ENCODE data around the gene PLEKHF1.

Gene PLEKHF1

DNA sequence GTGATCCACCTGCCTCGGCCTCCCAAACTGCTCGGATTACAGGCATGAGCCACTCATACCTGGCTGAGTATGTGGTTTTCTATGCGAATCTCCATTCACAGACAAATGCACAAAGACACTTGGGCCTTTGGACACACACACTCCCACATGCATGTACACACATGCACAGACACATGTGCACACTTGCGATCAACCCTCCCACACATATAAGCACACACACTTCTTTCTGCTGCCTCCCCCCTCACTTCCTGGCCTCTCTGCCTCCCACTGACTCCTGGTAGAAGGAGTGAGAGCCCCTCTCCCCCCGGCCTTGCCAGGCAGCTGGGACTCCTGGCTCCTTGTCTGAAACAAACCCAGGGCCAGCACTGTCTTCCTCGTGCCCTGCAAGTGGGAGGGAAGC lies 29.3 kb upstream of the PLEKHF1 start:
- no peak for DNase-seq

DNA sequence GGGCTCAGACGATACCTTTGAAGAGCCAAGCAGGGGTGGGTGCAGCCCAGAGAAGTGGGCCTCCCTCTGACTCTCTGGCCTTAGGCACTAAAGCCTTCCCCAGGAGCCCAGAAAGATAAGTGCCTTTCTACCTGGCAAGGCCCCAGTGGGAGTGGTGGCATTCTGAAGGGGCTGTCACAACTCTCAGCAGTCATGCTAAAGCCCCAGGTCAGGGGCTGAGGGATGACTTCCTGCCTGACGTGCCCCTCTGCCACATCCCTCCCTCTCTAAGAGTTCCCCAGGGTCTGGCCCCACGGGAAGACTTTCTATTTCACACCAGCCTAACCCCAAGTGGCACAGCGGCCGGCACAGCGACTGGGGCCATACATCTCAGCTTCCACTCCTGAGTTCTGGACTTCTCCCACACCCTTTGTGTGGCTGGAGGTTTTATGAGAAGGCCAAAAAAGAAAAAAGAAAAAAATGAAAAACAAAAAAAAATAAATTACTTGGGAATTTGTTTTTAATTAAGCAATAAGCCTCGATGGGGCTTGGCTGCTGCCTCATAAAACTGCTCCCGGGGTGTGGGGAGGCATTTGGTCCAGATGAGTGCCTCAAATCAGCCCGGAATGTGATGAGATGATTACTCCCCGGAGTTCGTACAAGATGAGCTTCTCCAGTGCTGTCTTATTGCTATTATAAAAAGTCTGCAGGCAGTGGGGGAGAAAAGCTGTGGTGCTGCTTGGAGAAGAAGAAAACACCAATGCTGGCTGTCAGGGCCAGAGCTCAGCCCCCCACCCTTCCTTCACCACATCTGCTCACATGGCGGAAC lies 28.5 kb upstream of the PLEKHF1 start:
- DNase-seq, result no peak

DNA sequence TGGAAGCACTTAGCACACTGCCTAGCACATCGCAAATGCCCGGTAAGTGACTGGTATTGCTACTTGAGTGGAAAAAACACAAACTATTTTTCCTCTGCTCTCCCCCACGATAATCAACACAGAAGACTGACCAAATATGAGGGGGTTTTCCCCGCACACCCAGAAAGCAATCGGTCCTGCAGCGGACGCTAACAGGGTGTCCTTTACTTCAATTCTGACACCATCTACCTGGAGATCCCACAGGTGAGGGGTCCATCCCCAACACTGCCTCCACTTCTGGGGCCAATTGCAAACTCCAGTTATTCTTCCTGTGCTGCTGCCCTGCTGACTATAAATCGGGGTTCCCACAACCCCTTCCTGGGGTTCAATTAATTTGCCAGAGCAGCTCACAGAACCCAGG lies 26.2 kb upstream of the PLEKHF1 start:
- DNase-seq, result no peak

DNA sequence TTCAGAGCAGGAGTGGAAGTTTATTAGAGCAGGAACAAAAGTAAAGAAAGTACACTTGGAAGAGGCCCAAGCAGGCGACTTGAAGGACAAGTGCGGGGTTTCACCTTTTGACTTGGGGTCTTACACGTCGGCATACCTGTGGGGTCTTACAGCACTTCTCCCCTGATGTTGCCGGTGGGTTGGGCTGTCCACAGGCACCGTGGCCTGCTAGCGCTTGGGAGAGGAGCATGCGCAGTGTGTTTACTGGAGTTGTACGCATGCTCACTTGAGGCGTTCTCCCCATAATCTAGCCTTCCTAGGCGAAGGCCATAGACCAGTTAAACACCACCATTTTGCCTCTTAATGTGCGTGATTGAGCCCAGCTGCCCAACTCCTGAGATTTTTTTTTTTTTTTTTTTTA lies 25.0 kb upstream of the PLEKHF1 start:
- DNase-seq, result no peak

DNA sequence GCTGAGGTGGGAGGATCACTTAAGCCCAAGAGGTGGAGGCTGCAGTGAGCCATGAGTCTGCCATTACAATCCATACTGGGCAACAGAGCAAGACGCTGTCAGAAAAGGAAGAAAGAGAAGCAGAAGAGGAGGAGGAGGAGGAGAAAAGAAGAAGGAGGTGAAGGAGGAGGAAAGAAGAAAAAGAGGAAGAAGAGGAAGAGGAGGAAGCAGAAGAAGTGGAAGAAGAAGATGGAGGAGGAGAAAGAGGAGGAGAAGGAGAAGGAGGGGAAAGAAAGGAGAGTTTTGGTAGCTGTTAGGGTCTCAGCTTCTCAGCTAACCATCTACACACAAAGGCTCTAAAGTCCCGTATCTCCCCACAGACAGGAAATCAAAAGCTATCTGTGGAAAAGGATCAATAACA lies 23.7 kb upstream of the PLEKHF1 start:
- no peak for DNase-seq

DNA sequence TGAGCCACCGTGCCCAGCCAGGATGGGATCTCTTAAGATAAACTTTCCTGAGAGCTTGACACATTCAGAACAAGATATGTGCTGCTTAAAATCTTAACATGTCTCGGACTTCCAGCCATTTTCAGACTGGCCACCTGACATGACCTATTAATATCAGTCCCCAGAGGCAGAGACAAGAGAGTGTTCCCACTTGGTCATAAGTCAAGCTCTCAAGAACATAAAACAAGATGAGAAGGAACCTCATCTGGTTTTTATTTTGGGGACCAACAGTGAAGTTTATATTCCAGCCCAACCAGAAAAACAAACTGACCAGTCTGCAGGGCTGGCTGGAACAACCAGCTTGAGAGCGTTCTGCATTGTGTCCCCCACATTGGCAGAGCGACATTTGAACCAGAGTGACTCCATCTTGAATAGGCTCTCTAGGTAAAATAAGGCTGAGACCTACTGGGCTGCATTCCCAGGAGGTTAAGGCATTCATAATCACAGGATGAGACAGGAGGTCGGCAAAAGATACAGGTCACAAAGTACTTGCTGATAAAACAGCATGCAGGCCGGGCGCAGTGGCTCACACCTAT lies 21.8 kb upstream of the PLEKHF1 start:
- no peak for DNase-seq

DNA sequence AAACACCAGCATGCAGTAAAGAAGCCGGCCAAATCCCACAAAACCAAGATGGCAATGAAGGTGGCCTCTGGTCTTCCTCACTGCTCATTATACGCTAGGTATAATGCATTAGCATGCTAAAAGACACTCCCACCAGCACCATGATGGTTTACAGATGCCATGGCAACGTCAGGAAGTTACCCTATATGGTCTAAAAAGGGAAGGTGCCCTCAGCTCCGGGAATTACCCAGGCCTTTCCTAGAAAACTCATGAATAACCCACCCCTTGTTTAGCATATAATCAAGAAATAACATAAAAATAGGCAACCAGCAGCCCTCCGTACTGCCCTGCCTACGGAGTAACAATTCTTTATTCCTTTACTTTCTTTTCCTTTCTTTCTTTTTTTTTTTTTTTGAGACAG lies 21.1 kb upstream of the PLEKHF1 start:
- no peak for DNase-seq

DNA sequence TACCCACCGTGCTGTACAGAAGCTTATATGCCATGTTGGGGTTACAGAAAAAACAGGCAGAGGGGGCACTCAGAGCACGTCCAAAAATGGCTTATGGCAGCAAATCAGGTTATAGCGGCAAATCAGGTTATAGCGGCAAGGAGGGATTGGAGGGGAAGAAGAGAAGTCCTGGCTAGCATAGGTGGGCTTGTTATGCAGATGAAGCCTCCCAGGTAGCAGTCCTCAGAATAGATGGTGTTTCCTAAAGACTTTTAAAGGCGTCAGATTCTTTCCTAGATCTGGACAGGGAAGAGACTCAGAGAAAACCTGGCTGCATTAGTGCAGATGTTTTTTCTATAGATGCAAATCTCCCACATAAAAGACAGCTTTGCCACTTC lies 19.8 kb upstream of the PLEKHF1 start:
- no peak for DNase-seq

DNA sequence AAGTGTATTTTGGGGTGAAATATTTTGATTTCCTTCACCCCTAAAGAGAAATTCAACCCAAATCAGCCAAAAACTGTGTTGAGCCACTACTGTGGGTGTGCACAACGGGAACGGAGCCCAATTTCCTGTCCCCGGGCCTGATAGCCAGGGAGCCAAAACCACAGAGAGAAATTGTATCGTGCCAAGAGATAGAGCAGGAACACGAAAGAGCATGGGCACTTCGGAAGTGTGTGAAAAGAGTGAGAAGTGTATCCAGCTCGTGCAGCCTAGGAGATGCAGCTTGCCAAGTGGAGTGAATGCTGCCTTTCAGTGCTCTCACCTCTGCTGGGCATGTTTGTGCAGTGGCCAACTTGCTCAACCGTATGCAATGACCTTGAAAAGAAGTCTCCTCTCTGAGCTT lies 19.4 kb upstream of the PLEKHF1 start:
- DNase-seq, result no peak

DNA sequence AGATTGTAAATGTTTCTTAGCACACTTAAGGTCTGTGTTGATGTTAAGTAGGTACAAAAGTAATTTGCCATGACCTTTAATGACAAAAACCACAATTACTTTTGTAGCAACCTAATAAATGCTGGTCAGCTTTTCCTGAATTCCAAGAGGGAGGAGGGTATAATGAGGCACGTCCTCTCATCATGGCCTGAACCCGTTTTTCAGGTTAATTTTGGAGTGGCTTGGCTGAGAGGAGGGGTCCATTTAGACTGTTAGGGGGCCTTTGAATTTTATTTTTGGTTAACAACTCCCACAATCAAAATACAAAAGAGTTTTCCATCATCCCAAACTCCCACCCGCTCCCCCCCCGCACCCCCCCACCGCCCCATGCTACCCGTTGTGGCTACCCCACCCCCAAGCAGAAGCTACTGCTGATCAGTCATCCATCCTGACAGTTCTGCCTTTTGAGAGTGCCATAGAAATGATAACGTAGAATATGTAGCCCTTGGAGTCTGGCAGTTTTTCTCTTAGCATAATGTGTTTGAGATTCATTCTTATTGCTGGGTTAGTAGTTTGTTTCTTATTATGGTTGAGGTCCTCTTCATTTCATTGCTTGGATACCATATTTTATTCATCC lies 14.4 kb upstream of the PLEKHF1 start:
- no peak for DNase-seq

DNA sequence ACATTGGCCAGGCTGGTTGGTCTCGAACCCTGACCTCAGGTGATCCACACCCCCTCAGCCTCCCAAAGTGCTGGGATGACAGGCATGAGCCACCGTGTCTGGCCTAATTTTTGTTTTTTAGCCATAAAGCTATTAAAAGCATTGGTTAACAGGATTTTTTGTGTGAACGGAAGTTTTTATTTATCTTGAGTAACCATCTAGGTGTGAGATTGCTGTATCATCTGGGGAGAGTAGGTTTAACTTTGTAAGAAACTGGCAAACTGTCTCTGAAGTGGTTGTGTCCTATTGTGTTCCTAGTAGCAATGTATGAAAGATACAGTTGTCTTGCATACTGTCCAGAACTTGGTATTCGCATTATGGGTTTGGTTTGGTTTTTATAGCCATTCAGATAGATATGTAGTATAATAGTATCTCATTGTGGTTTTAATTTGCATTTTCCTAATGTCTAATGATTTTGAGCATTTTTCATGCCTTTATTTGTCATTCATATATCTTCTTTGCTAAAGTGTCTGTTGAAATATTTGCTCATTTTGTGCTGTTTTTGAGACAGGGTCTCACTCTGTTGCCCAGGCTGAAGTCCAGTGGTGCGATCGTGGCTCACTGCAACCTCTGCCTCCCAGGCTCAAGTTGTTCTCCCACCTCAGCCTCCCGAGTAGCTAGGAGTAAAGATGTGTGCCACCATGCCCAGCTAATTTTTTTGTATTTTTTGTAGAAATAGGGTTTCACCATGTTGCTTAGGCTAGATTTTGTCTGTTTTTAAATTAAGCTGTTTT lies 13.5 kb upstream of the PLEKHF1 start:
- no peak for DNase-seq

DNA sequence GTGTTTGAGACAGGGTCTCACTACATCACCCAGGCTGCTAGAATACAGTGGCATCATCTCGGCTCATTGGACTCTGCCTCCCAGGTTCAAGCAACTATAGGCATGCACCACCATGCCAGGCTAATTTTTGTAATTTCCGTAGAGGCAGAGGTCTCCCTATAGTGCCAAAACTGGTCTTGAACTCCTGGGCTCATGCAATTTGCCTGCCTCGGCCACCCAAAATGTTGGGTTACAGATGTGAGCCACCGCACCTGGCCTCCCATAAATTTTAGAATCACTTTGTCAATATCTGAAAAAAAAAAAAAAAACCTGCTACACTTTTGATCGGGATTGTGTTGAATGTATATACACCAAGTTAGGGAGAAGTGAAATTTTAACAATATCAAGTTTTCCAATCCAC lies 11.9 kb upstream of the PLEKHF1 start:
- DNase-seq, result no peak

DNA sequence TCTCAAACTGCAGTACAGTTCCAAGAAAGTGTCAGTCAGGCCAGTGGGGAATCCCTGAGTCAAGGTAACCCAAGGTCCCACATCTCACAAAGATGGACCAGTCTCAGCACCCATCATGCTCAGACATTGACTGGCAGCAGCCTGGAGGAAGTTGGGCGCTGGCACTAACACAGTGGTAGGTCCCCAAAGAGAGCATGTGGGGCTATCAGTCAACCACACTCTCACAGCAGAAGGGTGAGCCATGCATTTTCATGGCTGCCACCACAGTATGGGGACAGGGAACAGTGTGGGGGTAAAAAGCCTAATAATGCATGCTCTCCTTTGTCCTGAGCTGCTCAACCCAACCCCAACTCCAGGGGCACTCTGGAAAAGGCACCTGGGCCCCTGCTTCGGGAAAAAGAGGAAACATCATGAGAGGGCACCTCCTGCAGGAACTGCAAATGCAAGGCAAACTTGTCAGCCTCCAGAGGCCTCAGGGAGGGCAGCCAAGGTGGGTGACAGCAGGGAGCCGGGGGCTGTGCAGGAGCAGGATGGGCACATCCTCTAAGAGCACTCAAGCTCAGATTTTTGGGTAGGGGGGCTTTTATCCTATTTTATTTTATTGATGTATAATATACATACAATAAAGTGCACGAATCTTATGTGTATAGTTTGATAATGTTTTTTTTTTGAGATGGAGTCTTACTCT lies 9.5 kb upstream of the PLEKHF1 start:
- DNase-seq, result no peak

DNA sequence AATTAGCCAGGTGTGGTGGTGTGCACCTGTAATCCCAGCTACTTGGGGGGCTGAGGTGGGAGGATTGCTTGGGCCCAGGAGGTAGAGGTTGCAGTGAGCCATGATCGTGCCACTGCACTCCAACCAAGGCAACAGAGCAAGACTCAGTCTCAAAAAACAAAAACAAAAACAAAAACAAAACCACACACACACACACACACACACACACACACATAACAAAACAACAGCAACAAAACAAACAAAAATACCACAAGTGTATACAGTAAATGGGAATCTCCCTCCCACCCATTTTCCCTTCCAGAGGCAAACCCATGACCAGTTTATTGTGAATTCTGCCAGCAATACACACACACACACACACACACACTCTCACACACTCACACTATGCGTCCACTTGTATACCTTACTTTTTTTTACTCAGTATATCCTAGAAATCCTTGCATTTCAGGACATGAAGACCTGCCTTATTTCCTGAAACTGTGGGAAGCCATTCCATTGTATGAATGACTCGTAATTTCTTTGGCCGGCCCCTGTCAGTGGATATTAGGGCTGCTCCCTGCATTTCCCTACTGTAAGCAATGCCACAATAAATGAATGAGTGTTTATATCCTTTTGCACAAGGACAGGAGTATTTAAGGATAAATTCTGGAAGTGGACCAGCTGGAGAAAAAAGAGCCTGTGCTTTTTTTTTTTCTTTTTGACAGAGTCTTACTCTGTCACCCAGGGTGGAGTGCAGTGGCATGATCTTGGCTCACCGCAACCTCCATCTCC lies 6.9 kb upstream of the PLEKHF1 start:
- DNase-seq, result no peak

DNA sequence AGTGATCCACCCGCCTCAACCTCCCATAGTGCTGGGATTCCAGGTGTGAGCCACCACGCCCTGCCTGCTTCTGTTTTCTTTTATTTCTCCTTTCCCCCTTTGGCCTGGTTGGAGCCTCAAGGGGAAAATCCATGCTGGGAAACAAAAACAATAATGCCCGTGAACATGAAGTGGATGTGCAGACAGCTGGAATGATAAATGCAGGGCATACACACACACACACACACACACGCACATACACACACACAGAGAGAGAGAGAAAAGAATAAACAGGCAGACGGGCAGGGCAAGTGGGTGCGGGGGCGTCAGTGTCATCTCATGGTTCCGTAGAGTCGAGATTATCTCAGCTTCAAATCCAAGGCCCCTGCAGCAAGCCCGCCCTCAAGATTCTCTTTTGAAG lies 4.4 kb upstream of the PLEKHF1 start:
- DNase-seq, result no peak

DNA sequence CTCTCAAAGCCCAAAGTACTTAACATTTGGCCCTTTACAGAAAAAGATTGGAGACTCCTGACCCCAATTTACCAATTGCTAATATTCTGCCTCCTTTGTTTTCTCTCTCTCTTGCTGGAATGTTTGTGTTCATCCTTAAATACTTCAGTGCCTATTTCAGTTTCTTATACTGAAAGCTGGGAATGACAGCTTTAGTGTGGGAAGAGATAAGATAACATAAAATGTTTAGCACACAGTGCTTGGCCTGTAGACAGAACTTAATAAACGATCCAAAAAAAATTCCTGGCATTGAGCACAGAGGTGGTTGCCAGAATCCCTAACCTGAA lies 3.0 kb upstream of the PLEKHF1 start:
- DNase-seq, result no peak

DNA sequence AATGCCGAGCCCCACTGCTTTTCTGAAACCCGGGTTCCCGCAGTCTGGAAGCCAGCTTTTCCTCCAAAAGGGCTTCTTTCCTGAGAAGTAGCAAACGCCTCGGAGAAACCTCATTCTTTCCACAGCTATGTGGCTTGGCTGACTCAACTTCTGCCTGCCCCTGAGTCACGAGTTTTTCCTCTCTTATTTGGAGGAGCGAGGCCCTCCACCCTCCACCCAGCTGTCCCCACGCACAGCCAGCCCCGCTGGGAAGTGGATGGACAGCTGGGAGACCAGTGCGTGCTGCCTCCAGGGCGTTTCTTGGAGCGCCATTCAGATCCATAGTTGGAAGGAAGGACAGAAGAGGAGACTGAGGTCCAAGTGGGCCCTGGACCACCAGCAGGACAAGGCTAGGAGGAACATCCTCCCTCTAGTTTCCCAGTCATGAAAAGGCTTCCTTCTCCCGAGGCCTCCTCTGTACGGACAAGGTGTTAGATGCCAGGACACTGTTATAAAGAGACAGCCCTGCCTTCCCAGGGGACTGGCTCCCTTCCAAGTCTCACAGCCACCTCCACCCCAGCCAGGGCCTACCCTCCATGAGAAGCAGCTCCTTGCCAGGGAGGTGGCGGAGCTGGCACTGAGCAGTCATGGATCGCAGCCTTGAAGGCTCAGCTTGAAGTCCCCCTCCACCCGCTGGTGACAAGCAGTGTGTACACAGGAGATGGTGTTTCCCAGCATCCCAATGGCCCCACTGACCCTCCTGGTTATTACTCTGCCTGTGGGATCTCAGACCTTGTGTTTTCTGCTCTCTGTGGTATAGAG lies 2.5 kb upstream of the PLEKHF1 start:
- peak; percentile 9 for DNase-seq

DNA sequence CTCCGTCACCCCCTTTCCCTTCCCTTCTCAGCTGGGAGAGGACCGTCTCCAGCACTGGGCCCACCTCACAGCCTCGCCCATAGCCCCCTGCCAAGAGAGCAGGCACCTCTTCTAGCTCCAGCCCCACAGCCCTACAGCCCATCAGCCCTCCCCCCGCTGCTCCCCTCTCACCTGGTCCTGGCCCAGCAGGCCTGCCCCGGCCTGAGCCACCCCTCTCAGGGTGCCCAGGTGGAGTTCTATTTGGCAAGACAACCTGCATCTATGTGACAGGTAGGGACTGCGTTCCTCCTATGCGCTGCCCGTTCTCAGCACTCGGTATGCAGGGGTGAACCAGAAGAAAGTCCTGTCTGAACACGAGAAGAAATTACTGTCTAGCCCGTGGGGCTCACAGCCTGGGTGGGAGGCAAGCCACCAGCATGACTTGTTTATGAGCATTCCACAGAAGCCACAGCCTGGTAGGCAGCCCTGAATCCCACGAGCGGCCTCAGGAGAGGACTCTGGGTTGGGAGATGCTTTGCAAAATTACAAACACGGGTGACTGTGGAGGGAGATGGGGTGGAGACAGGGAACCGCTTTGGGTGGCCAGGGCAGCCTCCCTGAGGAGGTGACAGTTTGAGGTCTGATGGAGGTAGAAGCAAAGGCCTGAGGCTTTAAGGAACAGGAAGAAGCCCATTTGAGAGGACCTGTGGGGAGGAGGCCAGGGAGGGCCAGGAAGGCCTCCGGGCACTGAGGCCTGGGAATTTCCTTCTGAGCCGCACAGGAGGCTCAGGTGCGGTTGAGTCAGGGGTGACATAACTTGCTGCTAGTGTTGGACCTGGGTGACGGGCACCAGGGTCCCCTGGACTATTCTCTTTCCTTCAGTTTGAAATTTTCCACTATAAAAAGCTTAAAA lies 1.2 kb upstream of the PLEKHF1 start:
- no peak for DNase-seq

DNA sequence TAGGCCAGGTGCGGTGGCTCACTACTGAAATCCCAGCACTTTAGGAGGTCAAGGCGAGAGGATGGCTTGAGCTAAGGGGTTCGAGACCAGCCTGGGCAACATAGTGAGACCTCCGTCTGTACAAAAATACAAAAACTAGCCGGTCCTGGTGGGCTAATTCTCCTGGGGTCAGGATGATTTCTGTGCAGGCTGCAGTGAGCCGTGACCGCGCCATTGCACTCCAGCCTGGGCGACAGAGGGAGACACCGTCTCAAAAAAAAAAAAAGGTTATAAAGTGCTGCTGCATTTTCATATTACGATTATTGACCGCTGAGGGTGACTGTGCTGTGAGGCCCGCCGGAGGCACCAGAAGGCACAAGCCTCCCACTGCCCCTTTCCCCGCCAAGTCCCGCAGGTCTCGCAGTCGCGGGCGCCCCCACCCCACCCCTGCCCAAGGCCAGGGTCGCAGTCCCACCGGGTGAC lies 477 bp upstream of the PLEKHF1 start:
- DNase-seq, result no peak

DNA sequence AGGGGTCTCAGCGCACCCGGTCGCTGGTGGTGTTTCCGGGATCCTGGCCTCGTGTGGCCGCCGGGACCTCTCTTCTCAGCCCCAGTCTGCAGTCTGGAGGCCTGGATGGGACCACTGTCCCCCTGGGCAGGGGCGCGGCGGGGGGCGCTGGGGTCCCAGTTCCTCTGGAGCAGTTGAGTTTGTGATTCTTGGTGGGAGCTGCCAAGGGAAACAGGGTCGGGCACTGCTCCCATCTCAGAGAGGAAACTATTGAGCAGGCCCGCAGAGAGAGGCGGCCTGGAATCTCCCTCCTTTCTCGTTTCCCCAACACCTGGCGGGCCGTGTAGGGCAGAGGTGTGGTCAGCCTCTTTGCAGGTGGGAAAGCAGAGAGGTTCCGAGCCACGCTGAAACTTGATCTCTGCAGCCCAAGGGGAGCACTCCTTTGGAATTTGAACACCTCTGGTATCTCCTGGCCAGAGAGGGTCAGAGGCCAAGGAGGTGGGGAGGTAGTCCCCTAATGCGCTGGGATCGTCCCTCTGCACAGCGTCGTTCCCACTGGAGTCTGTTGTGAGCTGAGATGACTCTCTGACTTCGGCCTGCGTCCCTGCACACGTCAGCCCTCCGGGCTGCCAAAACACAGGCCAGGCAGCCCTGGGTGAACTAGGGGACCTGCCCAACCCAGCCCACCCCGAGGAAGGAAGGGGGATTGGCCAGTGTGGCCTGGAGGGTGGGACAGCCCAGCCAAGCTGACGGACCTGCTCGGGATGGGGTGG lies 741 bp downstream of the PLEKHF1 start:
- DNase-seq, result no peak

Data from NCI-H1105 (cell line).